CD8-positive, alpha-beta memory T cell (primary cell): ENCODE results near the gene PRRT4. TPM values are rescaled to one million over a fixed set of nuclear protein-coding genes. Genes with fewer than 3 reads are reported as not detected.

ENCODE experiments used
- CTCF ChIA-PET: fragments of 350-600 bp; sonication (Branson Sonifier 250); formaldehyde crosslinking; loops from one replicate; lab custom pipeline; 2021; ENCODE audit warnings: antibody characterized with exemption; lab: Charles Lee
- POLR2A ChIA-PET: fragments of 350-600 bp; sonication (Branson Sonifier 250); formaldehyde crosslinking; loops from one replicate; lab custom pipeline; 2021; ENCODE audit warnings: antibody characterized with exemption; lab: Charles Lee
- DNase-seq, 5 donors: peaks; one replicate each; pipeline versions ENCODE4 v3.0.0 to v3.0.0-alpha.2; 2020 to 2022; ENCODE audit warnings: mixed read lengths in 1 of 5
- H3K27ac ChIP-seq: one replicate; pipeline ENCODE4 v1.7.0; 2013; ENCODE audit warnings: low read depth, mild to moderate bottlenecking, low read length, moderate library complexity
- H3K27me3 ChIP-seq: 2 replicates; pipeline ENCODE4 v1.7.0; 2013; ENCODE audit warnings: low read length, mild to moderate bottlenecking; ENCODE audit not compliant: insufficient read depth, poor library complexity, severe bottlenecking
- H3K36me3 ChIP-seq: 2 replicates; pipeline ENCODE4 v1.7.0; 2013; ENCODE audit warnings: mild to moderate bottlenecking, low read length, moderate library complexity; ENCODE audit not compliant: insufficient read depth
- H3K4me1 ChIP-seq: 2 replicates; pipeline ENCODE4 v1.7.0; 2013; ENCODE audit warnings: mild to moderate bottlenecking, low read length, moderate library complexity; ENCODE audit not compliant: insufficient read depth
- H3K4me3 ChIP-seq: 2 replicates; pipeline ENCODE4 v1.7.0; 2013; ENCODE audit warnings: mild to moderate bottlenecking, low read length
- H3K9me3 ChIP-seq: 2 replicates; pipeline ENCODE4 v1.7.0; 2013; ENCODE audit warnings: mild to moderate bottlenecking, low read length
- H3K27ac Mint-ChIP-seq, 8 donors: one replicate each; pipeline ENCODE4 v1.8.0; 2020 to 2021; ENCODE audit warnings: mixed read lengths in 8 of 8, mild to moderate bottlenecking in 6 of 8, inconsistent platforms in 3 of 8, moderate library complexity in 3 of 8
- H3K27me3 Mint-ChIP-seq, 2 donors: one replicate each; pipeline ENCODE4 v1.8.0; 2020 to 2021; ENCODE audit warnings: mixed read lengths in 2 of 2, mild to moderate bottlenecking in 1 of 2, moderate library complexity in 1 of 2
- H3K36me3 Mint-ChIP-seq, 3 donors: one replicate each; pipeline ENCODE4 v1.8.0; 2020 to 2021; ENCODE audit warnings: mixed read lengths in 3 of 3, inconsistent platforms in 1 of 3, mild to moderate bottlenecking in 1 of 3
- H3K4me1 Mint-ChIP-seq, 3 donors: one replicate each; pipeline ENCODE4 v1.8.0; 2020 to 2021; ENCODE audit warnings: mixed read lengths in 3 of 3, inconsistent platforms in 1 of 3, mild to moderate bottlenecking in 1 of 3
- H3K4me3 Mint-ChIP-seq, 7 donors: one replicate each; pipeline ENCODE4 v1.8.0; 2020 to 2021; ENCODE audit warnings: mixed read lengths in 7 of 7, mild to moderate bottlenecking in 6 of 7, moderate library complexity in 4 of 7, inconsistent platforms in 2 of 7
- H3K9me3 Mint-ChIP-seq, 5 donors: one replicate each; pipeline ENCODE4 v1.8.0; 2020 to 2022; ENCODE audit warnings: mixed read lengths in 5 of 5, mild to moderate bottlenecking in 3 of 5, moderate library complexity in 2 of 5, inconsistent platforms in 1 of 5
- polyA plus RNA-seq: library from polyadenylated mRNA; unstranded; fragments of 300-500 nt; fragmentation: Illumina TruSeq; gene quantifications from one replicate; pipeline ENCODE4 v1.2.3, GENCODE V29; 2021
- total RNA-seq, 2 experiments: library from RNA; stranded (reverse); gene quantifications; one replicate each; pipeline ENCODE4 v1.2.3, GENCODE V29; 2021

The PRRT4 gene
- total and polyA plus RNA-seq, 3 experiments from 2014 or later, result 0.09 to 0.35 (median 0.22) TPM

- no peak overlapping the region for H3K4me3 Mint-ChIP-seq
- H3K9me3 Mint-ChIP-seq, result no peaks in the 10 kb centered on the region
- H3K27ac Mint-ChIP-seq, result peak overlapping the region in 1 of 8 donors; percentile 8
- CTCF ChIA-PET, result interaction anchor here (0.8 to 2.6 kb wide), 4 partner anchors 10 to 52 kb away, joined by 3 to 9 read pairs (median 3); partner anchors contain the start of gene RBM28
- Histone ChIP-seq H3K27me3 (peaks cover 10% of the 10 kb centered on the region), H3K4me1 (peaks cover 4% of the 10 kb centered on the region), H3K27ac (no peak overlapping the region), H3K9me3 (no peaks in the 10 kb centered on the region), H3K4me3 (no peak overlapping the region), H3K36me3 (no peaks in the 10 kb centered on the region)
- no peaks in the 10 kb centered on the region for H3K36me3 Mint-ChIP-seq
- no peak for DNase-seq
- POLR2A ChIA-PET, result interaction anchor here (0.5 kb wide), 1 partner anchor 70 kb away, joined by 3 read pairs; no protein-coding TSS in a partner anchor
- peaks cover 26 to 49% of the 10 kb centered on the region in 2 donors for H3K27me3 Mint-ChIP-seq
- H3K4me1 Mint-ChIP-seq, result peaks cover 13 to 18% (median 15%) of the 10 kb centered on the region in 3 donors
These were observed 4.3 kb downstream of the PRRT4 start for GRCh38 chr7:128357217-128357613.

GRCh38 chr7:128356546-128357216 is 4.8 kb downstream of the PRRT4 start:
- ChIA-PET POLR2A (no interaction called here), CTCF (interaction anchor here (1.0 to 2.6 kb wide), 3 partner anchors 9 to 30 kb away, joined by 3 to 9 read pairs (median 7); partner anchors contain the start of gene RBM28)
- H3K4me3 ChIP-seq, result no peak overlapping the region
- peaks cover 10% of the 10 kb centered on the region for H3K27me3 ChIP-seq
- no peaks in the 10 kb centered on the region for H3K36me3 ChIP-seq
- DNase-seq, result no peak
- Mint-ChIP-seq H3K36me3 (no peaks in the 10 kb centered on the region), H3K9me3 (no peaks in the 10 kb centered on the region), H3K27me3 (peaks cover 22 to 43% of the 10 kb centered on the region in 2 donors), H3K4me1 (peaks cover 8 to 13% (median 10%) of the 10 kb centered on the region in 3 donors), H3K27ac (peak overlapping the region in 1 of 8 donors; percentile 8), H3K4me3 (peak overlapping the region in 1 of 7 donors; percentile 36)
- H3K27ac ChIP-seq, result no peak overlapping the region
- H3K4me1 ChIP-seq, result no peaks in the 10 kb centered on the region
- H3K9me3 ChIP-seq, result no peaks in the 10 kb centered on the region

- Mint-ChIP-seq H3K4me3 (peak overlapping the region in 5 of 7 donors; percentile 30 to 69 (median 57)), H3K4me1 (peaks cover 0 to 5% (median 5%) of the 10 kb centered on the region in 3 donors), H3K27me3 (peaks cover 25 to 37% of the 10 kb centered on the region in 2 donors), H3K27ac (peak overlapping the region in 1 of 8 donors; percentile 1), H3K9me3 (no peaks in the 10 kb centered on the region), H3K36me3 (no peaks in the 10 kb centered on the region)
- peaks cover 2% of the 10 kb centered on the region for H3K27me3 ChIP-seq
- DNase-seq, result no peak
- H3K4me3 ChIP-seq, result no peak overlapping the region
- no peaks in the 10 kb centered on the region for H3K4me1 ChIP-seq
- no peak overlapping the region for H3K27ac ChIP-seq
- ChIA-PET CTCF (interaction anchor here (1.0 kb wide), 1 partner anchor 10 kb away, joined by 3 read pairs; the partner anchor contains the start of gene RBM28), POLR2A (interaction anchor here (1.2 kb wide), 1 partner anchor 10 kb away, joined by 3 read pairs; the partner anchor contains the start of gene RBM28)
- no peaks in the 10 kb centered on the region for H3K36me3 ChIP-seq
- H3K9me3 ChIP-seq, result no peaks in the 10 kb centered on the region
These were observed 7.9 kb downstream of the PRRT4 start for GRCh38 chr7:128353610-128354009.

GRCh38 chr7:128353189-128353588 is 8.3 kb downstream of the PRRT4 start:
- ChIA-PET CTCF (interaction anchor here (1.0 kb wide), 1 partner anchor 9 kb away, joined by 3 read pairs; the partner anchor contains the start of gene RBM28), POLR2A (interaction anchor here (1.2 kb wide), 1 partner anchor 9 kb away, joined by 3 read pairs; the partner anchor contains the start of gene RBM28)
- peak overlapping the region in 6 of 7 donors; percentile 30 to 69 (median 60) for H3K4me3 Mint-ChIP-seq

GRCh38 chr7:128352636-128353035 is 8.9 kb downstream of the PRRT4 start:
- H3K4me3 Mint-ChIP-seq, result peak overlapping the region in 6 of 7 donors; percentile 30 to 69 (median 60)
- POLR2A ChIA-PET, result interaction anchor here (1.2 kb wide), 1 partner anchor 9 kb away, joined by 3 read pairs; the partner anchor contains the start of gene RBM28

More at GRCh38 chr7:128353189-128353588, 8.3 kb downstream of the PRRT4 start:
- Histone ChIP-seq H3K27ac (no peak overlapping the region), H3K9me3 (no peaks in the 10 kb centered on the region), H3K27me3 (peaks cover 2% of the 10 kb centered on the region), H3K36me3 (no peaks in the 10 kb centered on the region), H3K4me3 (no peak overlapping the region), H3K4me1 (no peaks in the 10 kb centered on the region)
- Mint-ChIP-seq H3K36me3 (no peaks in the 10 kb centered on the region), H3K4me1 (peaks cover 0 to 5% (median 5%) of the 10 kb centered on the region in 3 donors), H3K27me3 (peaks cover 25 to 34% of the 10 kb centered on the region in 2 donors), H3K9me3 (no peaks in the 10 kb centered on the region), H3K27ac (peak overlapping the region in 1 of 8 donors; percentile 1)
- DNase-seq, result no peak

GRCh38 chr7:128352153-128352537 is 9.3 kb downstream of the PRRT4 start:
- Mint-ChIP-seq H3K27ac (no peak overlapping the region), H3K4me1 (peaks cover 0 to 5% (median 5%) of the 10 kb centered on the region in 3 donors), H3K9me3 (no peaks in the 10 kb centered on the region), H3K36me3 (no peaks in the 10 kb centered on the region), H3K27me3 (peaks cover 25 to 37% of the 10 kb centered on the region in 2 donors), H3K4me3 (no peak overlapping the region)
- POLR2A ChIA-PET, result no interaction called here
- Histone ChIP-seq H3K4me3 (no peak overlapping the region), H3K27ac (no peak overlapping the region), H3K9me3 (no peaks in the 10 kb centered on the region), H3K36me3 (no peaks in the 10 kb centered on the region), H3K27me3 (peaks cover 2% of the 10 kb centered on the region), H3K4me1 (no peaks in the 10 kb centered on the region)
- CTCF ChIA-PET, result interaction anchor here (1.1 kb wide), 1 partner anchor 34 kb away, joined by 3 read pairs; no protein-coding TSS in a partner anchor
- peak in 2 of 5 donors; percentile 22 to 49 for DNase-seq

More at GRCh38 chr7:128352636-128353035, 8.9 kb downstream of the PRRT4 start:
- Histone ChIP-seq H3K27ac (no peak overlapping the region), H3K36me3 (no peaks in the 10 kb centered on the region), H3K4me1 (no peaks in the 10 kb centered on the region), H3K27me3 (peaks cover 2% of the 10 kb centered on the region), H3K9me3 (no peaks in the 10 kb centered on the region), H3K4me3 (no peak overlapping the region)
- Mint-ChIP-seq H3K9me3 (no peaks in the 10 kb centered on the region), H3K4me1 (peaks cover 0 to 5% (median 5%) of the 10 kb centered on the region in 3 donors), H3K36me3 (no peaks in the 10 kb centered on the region), H3K27me3 (peaks cover 25 to 34% of the 10 kb centered on the region in 2 donors), H3K27ac (no peak overlapping the region)
- DNase-seq, result no peak
- CTCF ChIA-PET, result no interaction called here

GRCh38 chr7:128351296-128352152 is 10.0 kb downstream of the PRRT4 start:
- H3K4me3 ChIP-seq, result no peak overlapping the region
- no peaks in the 10 kb centered on the region for H3K36me3 Mint-ChIP-seq
- peak overlapping the region in 1 of 7 donors; percentile 46 for H3K4me3 Mint-ChIP-seq
- H3K4me1 ChIP-seq, result no peaks in the 10 kb centered on the region
- peaks cover 0 to 5% (median 5%) of the 10 kb centered on the region in 3 donors for H3K4me1 Mint-ChIP-seq
- peak in 2 of 5 donors; percentile 24 to 44 for DNase-seq
- H3K36me3 ChIP-seq, result no peaks in the 10 kb centered on the region
- H3K9me3 ChIP-seq, result no peaks in the 10 kb centered on the region
- ChIA-PET CTCF (interaction anchor here (1.1 to 1.4 kb wide), 2 partner anchors 34 to 74 kb away, joined by 3 to 4 read pairs; no protein-coding TSS in a partner anchor), POLR2A (no interaction called here)
- no peak overlapping the region for H3K27ac Mint-ChIP-seq
- peaks cover 25 to 37% of the 10 kb centered on the region in 2 donors for H3K27me3 Mint-ChIP-seq
- H3K27ac ChIP-seq, result no peak overlapping the region
- peaks cover 2% of the 10 kb centered on the region for H3K27me3 ChIP-seq
- no peaks in the 10 kb centered on the region for H3K9me3 Mint-ChIP-seq
